ENCODE measurements around the gene ACAD9. TPM values are rescaled to one million over a fixed set of nuclear protein-coding genes. Genes with fewer than 3 reads are reported as not detected.

The ACAD9 gene
- total and polyA plus RNA-seq, 11 donors = 24.6 to 44.9 (median 36.5) TPM

DNA sequence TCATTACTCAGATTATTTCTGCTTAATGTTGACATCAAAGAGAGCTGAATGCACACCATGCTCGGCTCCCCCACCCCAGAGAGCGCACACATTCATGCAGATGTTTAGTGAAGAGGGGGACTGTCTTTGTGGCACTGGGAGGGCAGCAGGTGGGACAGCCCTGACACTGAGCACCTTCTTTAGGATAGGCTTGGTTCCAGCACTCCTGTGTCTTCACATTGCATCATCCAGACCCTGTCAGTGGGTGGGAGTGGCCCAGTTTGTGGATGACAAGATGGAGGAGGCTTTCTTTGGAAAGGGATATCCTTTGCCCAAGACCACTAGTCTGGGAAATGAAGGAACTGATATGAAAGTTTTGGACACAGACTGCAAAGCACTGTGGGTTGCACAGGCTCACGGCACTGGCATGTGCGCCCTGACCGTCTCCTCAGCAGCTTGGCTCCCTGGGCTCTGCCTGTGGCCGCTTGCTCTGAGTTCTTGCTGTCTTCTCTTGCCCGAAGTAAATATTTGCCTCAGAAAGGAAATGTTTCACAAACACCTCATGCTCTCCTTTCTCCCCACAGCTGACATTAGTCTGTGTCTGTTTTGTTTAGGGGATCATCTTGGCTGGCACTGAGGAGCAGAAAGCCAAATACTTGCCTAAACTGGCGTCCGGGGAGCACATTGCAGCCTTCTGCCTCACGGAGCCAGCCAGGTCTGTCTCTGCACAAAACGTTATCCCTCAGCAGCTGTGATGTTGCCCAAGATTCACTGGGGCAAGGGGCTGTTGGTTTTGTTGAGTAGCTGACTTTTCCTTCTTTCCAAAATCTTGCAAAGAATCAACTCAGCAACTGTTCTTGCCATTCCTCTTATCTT lies 16.6 kb downstream of the ACAD9 start:
- DNase-seq (no peak), ATAC-seq (no peak)
- no peaks in the 10 kb centered on the region for H3K9me3 ChIP-seq
- H3K4me1 ChIP-seq = peaks cover 0 to 8% (median 0%) of the 10 kb centered on the region in 12 donors
- no peak overlapping the region for H3K4me3 ChIP-seq
- WGBS, 4 donors = 75 to 85% (median 83%) methylated on average over 11 of the region's 11 CpGs
- peaks cover 0 to 100% (median 83%) of the 10 kb centered on the region in 9 donors for H3K36me3 ChIP-seq
- H3K27ac ChIP-seq = no peak overlapping the region
- H3K27me3 ChIP-seq = no peaks in the 10 kb centered on the region
- intact Hi-C loops (cut with DNase I) = no loop called here
- no peak for TF ChIP-seq POLR2A (IDR thresholded peaks at IDR 0.05)
- TF ChIP-seq, protein P1, sequence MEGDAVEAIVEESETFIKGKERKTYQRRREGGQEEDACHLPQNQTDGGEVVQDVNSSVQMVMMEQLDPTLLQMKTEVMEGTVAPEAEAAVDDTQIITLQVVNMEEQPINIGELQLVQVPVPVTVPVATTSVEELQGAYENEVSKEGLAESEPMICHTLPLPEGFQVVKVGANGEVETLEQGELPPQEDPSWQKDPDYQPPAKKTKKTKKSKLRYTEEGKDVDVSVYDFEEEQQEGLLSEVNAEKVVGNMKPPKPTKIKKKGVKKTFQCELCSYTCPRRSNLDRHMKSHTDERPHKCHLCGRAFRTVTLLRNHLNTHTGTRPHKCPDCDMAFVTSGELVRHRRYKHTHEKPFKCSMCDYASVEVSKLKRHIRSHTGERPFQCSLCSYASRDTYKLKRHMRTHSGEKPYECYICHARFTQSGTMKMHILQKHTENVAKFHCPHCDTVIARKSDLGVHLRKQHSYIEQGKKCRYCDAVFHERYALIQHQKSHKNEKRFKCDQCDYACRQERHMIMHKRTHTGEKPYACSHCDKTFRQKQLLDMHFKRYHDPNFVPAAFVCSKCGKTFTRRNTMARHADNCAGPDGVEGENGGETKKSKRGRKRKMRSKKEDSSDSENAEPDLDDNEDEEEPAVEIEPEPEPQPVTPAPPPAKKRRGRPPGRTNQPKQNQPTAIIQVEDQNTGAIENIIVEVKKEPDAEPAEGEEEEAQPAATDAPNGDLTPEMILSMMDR (IDR thresholded peaks at IDR 0.05) = no peak

- Histone ChIP-seq H3K4me3 (no peak overlapping the region), H3K27me3 (no peaks in the 10 kb centered on the region), H3K27ac (no peak overlapping the region), H3K36me3 (peaks cover 0 to 100% (median 98%) of the 10 kb centered on the region in 9 donors), H3K4me1 (peaks cover 0 to 5% (median 0%) of the 10 kb centered on the region in 12 donors), H3K9me3 (no peaks in the 10 kb centered on the region)
- TF ChIP-seq, protein P1 (IDR thresholded peaks at IDR 0.05) = no peak
- TF ChIP-seq POLR2A (IDR thresholded peaks at IDR 0.05) = no peak
- WGBS, 4 donors = 95 to 100% (median 96%) methylated on average over 5 to 9 of the region's 9 CpGs
- intact Hi-C loops (cut with DNase I) = no loop called here
- DNase-seq (no peak), ATAC-seq (no peak)
Measured at GRCh38 chr3:128902426-128902825, 23.0 kb downstream of the ACAD9 start.

DNA sequence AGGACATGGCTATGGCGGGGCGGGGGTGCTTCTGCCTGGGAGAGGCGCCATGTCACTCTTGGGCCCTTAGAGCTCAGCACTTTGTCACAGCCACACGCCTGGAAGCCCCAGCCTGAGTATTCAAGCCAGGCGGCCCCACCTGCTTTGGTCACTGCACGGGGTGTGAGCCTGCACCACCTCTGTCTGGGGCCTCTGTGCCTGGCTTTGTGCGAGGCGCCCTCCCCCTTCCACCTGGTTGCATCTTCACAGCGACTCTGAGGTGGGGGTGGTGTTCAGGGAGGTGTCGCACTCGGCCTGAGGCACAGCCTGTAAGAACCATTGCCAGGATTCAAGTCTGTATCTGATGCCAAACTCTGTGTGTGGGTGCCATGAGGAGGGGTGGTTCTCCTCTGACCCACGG lies 24.1 kb downstream of the ACAD9 start:
- Histone ChIP-seq H3K4me3 (no peak overlapping the region), H3K9me3 (no peaks in the 10 kb centered on the region), H3K27ac (no peak overlapping the region), H3K27me3 (no peaks in the 10 kb centered on the region), H3K4me1 (no peaks in the 10 kb centered on the region), H3K36me3 (peaks cover 0 to 100% (median 98%) of the 10 kb centered on the region in 9 donors)
- no peak for TF ChIP-seq POLR2A (IDR thresholded peaks at IDR 0.05)
- TF ChIP-seq, protein P1 (IDR thresholded peaks at IDR 0.05) = no peak
- DNase-seq (no peak), ATAC-seq (no peak)
- WGBS, 4 donors = 86 to 93% (median 92%) methylated on average over 3 to 12 of the region's 12 CpGs
- intact Hi-C loops (cut with DNase I) = no loop called here

DNA sequence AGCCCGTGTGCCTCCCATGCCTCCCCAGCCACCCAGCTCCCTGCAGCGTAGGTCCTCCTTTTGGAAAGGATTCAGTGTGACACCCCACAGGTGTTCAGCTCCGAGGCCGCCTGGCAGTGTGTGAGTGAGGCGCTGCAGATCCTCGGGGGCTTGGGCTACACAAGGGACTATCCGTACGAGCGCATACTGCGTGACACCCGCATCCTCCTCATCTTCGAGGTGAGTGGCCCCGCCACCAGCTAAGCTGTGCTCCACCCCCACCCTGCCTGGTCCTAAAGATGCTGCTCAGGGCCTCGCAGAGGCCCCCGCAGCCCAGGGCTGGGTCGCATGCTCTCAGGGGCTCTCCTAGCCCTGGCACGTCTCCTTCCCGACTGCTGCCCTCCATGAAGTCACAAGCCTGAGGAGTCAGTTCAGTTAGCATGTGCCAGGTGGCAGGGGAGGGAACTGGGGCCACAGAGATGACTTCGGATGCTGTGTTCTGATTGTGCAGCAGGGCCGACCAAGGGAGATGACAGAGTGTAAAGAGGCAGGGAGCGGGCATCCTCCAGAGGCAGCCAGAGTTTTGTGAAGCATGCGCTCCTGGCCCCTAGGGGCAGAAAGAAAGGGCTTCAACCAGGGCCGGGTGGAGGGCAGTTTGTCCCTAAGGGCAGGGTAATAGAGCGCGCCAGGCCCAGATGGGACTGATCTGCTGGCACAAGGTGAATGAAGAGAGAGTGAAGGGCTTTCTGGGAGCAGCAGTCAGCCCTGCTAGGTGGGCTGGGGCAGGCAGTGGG lies 26.8 kb downstream of the ACAD9 start:
- DNase-seq (no peak), ATAC-seq (no peak)
- Histone ChIP-seq H3K4me1 (peaks cover 0 to 8% (median 0%) of the 10 kb centered on the region in 12 donors), H3K9me3 (no peaks in the 10 kb centered on the region), H3K27ac (no peak overlapping the region), H3K4me3 (no peak overlapping the region), H3K36me3 (peaks cover 0 to 100% (median 99%) of the 10 kb centered on the region in 9 donors), H3K27me3 (no peaks in the 10 kb centered on the region)
- intact Hi-C loops (cut with DNase I) = no loop called here
- 89 to 94% (median 91%) methylated on average over 19 to 25 of the region's 25 CpGs for WGBS, 4 donors
- no peak for TF ChIP-seq POLR2A (IDR thresholded peaks at IDR 0.05)
- TF ChIP-seq, protein P1 (IDR thresholded peaks at IDR 0.05) = no peak
